NCI-H2029 (cell line): Measurements from ENCODE around the gene AP4M1.

Experiments used
- DNase-seq: peaks from one replicate; lab custom pipeline; 2025; lab: John Stamatoyannopoulos, UW

Gene AP4M1

DNA sequence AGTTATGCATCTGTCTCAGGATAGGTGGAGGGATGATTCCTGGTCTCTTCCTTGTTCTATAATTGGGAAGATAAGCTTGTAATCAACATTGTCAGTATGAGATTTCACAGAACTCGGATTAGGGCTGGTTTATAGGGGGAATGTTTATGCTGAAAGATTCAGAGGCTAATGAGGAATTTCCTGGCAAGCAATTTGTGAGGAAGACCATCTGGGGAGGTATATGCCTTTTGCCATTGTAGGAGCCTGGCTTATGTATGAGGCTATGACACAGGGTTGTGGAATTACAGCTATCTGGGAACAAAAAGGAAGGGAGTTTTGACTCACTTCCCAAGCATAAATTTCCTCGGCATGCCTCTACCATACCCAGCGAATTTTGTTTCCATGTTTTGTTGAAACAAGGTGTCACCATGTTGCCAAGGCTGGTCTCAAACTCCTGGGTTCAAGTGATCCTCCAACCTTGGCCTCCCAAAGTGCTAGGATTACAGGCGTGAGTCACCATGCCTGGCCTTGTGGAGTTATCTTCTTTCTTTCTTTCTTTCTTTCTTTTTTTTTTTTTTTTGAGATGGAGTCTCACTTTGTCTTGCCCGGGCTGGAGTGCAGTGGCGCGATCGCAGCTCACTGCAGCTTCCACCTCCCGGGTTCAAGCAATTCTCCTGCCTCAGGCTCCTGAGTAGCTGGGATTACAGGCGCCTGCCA lies 14.2 kb upstream of the AP4M1 start:
- DNase-seq = no peak

DNA sequence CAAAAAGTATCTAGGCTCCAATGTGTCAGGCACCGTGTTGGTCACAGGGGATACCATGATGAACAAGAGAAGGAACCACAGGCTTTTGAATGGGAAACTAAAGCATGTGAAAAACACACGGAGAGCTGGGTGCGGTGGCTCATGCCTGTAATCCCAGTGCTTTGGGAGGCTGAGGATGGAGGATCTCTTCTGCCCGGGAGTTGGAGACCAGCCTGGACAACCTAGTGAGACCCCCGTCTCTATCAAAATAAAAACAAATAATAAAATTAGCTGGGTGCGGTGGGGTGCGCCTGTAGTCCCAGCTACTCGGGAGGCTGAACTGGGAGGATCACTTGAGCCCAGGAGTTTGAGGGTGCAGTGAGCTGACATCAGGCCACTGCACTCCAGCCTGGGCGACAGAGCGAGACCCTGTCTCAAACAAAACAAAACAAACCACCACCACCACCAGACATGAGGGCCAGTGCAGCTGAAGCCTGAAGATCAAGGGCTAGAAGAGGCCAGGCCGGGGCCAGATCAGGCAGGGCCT lies 13.3 kb upstream of the AP4M1 start:
- DNase-seq = no peak

DNA sequence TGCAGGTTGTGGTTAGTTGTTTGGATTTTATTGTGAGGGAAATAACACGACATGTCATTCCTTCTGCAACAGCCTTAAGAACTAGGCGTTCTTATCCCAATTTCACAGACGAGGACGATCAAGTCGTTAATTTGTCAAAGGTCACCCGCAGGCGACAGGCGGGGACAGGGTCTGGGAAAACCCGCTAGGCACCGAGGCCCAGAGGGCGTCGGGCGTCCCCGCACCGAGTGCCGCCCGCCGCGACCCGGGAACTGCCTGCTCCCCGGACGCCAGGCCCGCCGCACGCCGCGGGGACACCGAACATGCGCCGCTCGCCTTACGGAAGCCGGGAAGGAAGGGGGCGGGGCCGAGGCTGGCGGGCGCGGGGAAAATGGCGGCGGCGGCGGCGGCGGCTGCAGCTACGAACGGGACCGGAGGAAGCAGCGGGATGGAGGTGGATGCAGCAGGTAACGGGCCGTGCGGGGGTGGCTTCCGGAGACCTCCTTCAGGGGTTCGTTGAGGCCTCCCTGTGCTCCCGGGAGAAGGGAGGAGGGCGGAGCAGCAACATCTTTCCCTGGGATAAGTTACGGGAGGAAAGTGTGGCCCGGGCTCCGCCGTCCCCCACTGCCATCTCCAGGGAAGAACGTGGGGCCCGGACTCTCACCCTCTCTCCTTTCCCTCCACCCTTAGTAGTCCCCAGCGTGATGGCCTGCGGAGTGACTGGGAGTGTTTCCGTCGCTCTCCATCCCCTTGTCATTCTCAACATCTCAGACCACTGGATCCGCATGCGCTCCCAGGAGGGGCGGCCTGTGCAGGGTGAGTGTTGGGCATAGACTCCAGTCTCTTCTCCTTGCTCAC lies 12.6 kb upstream of the AP4M1 start, which contains the start of gene COPS6:
TSS of gene COPS6 (plus strand) at position 349 of the 837 bp plus-strand sequence. CDS start at position 371, 22 bp downstream.
- peak; percentile 50 for DNase-seq

DNA sequence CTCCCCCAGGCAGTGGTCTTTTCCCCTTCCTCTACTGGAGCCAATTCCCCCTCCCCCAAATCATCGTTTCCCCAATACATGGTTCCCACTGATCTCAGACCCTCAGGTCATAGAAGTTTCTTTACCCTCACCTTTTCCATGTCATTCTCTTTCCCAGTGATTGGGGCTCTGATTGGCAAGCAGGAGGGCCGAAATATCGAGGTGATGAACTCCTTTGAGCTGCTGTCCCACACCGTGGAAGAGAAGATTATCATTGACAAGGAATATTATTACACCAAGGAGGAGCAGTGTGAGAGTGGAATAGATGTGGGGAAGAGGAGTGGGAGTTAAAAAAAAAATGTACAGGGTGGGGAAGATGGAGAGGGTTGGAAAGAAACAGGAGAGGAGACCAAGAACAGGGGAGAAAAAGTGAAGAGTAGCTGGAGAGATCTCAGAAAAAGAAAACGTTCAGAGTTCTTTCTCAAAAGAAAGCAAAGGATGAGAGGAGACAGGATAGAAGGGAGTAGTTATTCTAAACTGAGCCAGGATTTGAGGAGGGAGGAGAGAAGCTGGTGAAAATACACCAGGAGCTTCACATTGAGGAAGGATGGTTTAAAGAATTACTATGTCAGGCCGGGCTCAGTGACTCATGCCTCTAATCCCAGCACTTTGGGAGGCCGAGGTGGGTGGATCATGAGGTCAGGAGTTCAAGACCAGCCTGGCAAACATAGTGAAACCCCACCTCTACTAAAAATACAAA lies 11.8 kb upstream of the AP4M1 start:
- no peak for DNase-seq

DNA sequence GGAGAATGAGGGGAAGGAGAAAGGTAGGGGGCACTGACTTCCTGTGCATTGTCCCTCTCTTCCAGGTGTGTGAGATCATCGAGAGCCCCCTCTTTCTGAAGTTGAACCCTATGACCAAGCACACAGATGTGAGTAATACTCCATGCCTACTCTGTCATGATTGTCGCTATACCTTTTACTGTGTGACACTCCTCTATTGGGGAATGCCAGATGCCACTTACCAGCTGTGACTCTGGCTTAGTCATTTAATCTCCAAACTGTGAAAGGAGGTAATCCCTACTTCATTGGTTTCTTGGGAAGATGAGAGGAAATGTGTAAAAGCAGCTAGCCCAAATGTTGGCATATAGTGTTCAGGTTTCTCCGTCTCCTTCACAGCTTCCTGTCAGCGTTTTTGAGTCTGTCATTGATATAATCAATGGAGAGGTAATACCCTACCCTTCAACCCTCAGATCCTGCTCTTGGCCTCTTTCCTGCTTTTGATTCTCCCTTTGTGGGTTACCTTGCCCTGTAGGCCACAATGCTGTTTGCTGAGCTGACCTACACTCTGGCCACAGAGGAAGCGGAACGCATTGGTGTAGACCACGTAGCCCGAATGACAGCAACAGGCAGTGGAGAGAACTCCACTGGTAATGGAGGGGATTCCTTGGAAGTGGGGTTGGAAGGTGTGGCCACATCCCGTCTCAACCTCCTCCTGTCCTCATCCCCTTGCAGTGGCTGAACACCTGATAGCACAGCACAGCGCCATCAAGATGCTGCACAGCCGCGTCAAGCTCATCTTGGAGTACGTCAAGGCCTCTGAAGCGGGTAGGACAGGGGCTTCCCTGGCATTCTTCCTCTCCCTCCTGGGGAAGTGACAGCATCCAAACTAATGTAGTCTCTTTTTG lies 10.7 kb upstream of the AP4M1 start:
- DNase-seq = no peak

DNA sequence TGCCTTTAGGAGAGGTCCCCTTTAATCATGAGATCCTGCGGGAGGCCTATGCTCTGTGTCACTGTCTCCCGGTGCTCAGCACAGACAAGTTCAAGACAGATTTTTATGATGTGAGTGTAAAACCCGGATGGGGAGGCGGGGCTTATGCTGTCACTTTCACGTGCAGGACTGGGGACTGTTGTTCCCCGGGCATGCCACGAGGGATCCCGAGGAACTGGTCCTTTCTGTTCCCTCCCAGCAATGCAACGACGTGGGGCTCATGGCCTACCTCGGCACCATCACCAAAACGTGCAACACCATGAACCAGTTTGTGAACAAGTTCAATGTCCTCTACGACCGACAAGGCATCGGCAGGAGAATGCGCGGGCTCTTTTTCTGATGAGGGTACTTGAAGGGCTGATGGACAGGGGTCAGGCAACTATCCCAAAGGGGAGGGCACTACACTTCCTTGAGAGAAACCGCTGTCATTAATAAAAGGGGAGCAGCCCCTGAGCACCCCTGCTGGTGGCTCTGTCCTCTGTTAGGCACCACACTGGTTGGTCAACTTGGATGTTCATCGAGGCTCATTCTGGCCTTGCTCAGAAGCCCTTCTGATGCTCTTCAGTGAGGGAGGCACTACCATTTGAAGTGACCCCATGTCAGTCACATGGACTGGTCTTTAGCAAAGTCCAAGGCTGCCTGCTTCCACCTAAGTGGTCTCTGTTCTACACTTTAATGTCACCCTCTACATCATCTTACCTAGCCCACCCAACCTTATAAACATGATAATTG lies 9.8 kb upstream of the AP4M1 start:
- no peak for DNase-seq

DNA sequence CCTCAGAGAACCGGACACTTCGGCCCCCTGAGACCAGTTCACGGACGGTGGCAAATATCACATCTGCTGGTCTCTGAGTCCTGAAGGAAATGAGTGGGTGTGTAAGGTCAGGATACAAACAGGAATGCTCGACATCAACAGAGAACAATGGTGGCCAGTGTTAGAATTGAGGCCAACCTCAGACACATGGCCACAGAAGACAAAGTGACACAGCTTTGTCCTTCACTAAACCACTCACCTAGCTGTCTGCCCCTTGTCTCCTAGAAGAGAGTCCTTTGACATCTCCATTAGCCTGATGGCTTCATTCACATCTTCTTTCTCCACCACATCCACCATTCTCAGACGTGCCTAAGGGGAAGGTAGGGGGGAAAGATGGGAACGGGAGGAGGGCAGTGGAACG lies 8.4 kb upstream of the AP4M1 start:
- DNase-seq = no peak

DNA sequence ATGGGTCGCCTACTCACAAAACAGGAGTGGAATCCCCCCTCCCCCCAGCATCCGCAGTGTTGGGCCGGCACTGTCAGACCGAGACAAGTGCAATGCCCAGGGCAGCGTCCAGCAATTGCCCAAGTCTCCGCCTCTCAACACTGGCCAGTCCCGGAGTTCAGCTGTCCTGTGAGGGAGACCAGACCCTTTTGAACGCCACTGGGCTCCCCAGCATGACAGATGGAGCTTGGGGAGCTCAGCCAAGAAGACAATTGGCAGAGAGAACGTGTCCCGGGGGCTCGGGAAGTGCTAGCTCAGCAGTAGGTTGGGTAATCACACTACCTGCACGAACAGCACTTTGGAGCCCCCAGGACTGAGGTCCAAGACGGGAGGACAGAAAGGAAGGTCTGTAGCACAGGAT lies 7.9 kb upstream of the AP4M1 start:
- no peak for DNase-seq

DNA sequence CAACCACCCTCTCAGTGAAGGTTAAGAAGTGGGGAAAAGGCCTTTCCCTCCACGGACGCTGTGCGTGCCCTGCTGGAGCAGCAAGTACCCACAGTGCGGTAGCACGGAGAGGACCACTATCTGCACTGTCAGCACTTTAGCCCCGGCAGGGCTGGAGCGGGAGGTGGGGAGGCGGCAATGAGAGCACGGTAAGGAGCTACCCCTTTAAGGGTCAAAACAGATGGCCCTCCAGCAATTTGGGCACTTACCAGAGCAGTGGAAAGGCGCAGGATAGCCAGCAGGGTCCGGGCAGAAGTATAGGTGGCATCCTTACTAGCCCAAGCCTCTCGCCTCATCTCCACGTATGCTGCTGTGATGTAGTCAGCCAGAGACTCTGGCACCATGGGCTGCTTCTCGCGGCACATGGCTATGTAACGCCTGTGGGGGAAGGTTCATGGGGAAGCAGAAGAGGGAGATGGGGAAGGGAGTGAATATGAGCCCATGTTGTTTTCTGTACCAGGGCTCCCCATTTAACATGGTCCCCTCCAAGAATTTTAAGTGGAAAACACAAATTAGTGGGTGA lies 7.4 kb upstream of the AP4M1 start:
- no peak for DNase-seq

DNA sequence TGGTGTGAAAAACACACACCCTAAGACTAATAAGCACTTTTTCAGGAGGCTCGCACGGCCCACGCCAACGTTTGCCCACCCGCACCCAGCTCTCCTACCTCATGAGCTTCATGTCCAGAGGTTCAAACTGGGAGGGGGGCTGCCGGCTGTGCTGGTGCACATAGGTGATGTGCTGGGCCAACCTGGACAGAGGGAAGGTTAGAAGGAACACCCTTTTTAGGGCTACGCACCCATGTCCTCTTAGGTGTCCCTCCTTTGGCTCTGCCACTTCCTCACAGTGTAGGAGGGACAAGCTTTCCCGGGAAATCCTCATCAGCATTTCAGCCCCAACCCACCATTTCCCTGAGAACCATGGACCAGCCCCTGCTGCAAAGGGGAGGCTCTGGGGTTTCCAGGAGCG lies 6.2 kb upstream of the AP4M1 start:
- no peak for DNase-seq

DNA sequence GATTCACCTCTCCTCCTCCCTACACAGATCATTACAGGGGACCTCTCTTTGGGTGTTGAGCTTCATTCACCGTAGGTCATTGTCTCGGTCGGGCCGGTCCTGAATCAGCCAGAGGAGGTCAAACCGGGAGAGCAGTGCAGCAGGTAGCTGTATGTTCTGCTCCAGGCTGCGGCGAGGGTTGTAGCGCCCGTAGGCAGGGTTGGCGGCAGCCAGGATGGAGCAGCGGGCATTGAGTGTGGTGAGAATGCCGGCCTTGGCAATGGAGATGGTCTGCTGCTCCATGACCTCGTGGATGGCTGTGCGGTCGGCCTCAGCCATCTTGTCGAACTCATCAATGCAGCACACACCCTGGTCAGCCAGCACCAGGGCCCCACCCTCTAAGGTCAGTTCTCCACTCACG lies 5.7 kb upstream of the AP4M1 start:
- no peak for DNase-seq

DNA sequence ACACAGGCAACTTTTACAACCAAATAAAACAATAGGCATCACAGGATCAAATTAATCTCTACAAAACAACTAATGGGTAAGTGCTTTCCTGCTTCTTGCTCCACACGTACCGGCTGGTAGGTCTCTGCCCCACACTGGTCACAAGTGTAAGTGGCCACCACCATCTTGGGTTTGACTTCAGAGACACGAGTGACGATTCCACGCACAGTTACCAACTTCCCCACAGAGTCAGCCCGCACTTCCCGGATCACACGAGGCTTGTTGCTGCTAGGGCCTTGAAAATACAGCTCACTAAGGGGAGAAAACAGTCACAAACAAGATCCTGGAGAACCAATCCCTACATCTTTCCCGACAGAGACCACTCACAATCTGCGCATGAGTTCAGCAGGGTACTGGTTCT lies 2.5 kb upstream of the AP4M1 start:
- no peak for DNase-seq

DNA sequence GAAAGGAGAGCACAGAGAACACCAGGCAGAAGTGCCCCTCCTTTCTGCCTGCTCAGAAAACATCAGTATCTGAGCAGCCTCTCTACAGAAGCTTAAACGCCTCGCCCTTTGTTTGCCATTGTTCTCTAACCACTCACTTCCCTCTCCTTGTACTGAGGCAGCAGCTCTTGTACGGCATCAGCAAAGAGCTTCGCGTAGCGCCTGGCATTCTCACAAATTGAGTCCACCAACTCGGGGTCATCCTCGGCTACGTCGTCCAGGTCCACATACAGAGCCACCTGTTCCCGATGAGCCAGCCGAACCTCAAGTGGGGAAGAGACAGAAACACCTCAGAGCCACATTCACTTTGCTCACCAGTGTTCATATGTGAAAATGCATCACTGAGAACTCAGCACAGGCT lies 2.0 kb upstream of the AP4M1 start:
- DNase-seq = no peak

DNA sequence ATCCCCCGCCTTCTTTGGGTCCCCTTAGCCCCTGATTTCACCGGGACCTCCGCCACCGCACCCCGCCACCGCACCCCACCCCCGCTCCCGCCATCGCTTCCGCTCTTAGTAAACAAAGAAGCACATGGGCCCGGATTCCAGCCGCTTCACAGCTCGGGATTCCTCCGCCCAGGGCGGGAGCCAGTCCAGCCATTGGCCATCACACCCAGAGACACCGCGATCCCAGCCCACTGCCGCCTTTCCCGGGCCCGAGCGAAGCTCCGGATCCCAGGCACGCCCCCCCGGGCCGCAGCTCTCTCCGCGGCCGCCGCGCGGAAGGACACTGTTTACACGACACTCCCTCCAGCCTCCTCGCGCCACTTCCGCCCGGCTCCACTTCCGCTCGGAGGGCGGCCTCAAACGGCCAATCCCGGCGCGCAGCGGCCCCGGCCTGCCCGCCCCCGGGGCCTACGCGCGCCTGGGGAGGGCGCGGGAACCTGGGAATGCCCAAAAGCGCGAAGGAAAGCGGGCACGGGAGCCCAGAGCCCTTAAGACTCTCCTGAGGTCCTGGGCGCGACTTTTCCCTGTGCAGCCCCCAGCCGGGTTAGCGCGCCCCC lies 925 bp upstream of the AP4M1 start:
- peak; percentile 99 for DNase-seq

DNA sequence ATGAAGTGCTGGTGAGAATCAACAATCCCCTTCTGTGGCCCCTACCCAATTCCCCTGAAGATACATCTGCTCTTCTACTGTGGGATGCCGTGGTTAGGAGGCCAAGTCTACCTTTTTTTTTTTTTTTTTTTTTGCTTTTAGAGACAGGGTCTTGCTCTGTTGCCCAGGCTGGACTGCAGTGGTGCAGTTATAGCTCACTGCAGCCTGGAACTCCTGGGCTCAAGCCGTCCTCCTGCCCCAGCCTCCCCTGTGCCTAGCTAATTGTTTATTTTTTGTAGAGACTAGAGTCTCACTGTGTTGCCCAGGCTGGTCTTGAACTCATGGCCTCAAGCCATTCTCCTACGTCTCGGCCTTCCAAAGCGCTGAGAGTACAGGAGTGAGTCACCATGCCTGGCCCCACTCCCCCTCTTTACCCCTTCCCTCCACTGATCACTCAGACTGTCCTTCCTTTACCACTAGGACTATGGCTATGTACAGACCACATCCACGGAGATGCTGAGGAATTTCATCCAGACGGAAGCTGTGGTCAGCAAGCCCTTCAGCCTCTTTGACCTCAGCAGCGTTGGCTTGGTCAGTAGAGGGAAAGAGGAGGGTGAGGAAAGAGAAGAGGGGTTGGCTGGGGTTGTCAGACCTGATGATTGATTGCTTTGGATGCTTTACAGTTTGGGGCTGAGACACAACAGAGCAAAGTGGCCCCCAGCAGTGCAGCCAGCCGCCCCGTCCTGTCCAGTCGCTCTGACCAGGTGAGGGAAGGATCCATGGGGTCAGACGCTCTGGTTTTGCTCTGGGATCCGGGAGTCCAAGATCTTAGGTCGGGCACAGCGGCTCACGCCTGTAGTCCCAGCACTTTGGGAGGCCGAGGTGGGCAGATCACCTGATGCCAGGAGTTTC lies 1.8 kb downstream of the AP4M1 start:
- DNase-seq = no peak

DNA sequence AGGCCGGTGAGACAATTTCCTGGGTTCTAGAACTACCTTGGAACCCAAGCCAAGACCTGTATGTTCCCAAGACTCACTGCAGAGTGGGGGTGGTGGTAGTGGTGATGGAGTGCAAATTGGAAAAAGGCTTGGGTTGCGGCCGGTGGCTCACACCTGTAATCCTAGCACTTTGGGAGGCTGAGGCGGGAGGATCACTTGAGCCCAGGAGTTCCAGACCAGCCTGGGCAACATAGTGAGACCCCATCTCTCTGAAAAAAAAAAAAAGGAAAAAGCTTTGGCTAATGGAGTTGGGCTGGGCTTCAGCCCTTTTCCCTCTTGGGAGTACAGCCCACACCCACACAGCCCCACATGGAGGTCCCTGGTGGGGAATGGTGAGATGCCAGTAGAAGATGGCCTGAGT lies 4.1 kb downstream of the AP4M1 start:
- DNase-seq = no peak

DNA sequence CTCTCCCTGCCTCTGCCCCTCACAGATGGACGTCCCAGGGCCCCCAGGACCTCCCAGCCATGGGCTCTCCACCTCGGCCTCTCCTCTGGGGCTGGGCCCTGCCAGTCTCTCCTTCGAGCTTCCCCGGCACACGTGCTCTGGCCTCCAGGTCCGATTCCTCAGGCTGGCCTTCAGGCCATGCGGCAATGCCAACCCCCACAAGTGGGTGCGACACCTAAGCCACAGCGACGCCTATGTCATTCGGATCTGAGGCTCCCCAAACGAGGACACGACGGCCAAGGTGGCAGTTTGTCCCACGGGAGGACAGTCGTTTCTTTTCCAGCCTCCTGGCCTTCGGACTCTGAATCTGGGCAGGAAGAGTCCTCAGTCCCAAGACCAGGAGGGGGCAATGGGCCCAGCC lies 5.2 kb downstream of the AP4M1 start:
- DNase-seq = no peak

DNA sequence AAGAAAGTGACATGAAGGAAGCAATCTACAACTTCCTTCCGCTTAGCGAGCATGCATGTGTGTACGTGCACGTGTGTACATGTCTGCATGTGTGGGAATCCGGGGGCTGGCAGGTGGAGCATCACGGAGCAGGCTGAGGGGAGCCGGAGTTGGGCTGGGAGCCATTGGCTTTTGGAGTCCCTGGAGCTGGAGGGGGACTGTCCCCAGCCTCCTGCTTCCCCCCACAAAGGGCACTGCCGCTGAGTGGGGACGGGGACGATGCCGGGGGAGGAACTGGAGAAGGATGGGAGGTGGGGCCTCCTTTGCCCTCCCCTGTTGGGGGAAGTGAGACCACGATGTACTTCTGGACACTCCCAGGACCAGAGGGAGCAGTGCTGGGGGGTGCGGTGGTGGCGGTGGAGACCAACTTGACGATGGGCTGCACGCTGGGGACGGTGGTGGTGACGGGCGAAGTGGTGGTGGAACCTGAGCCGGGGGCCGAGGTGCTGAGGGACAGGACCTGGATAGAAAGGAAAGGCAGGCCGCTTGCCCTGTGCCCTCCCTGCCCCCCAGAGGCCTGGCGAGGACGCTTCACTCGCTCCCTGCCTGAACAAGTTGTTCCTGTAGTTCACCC lies 5.8 kb downstream of the AP4M1 start:
- DNase-seq = no peak

DNA sequence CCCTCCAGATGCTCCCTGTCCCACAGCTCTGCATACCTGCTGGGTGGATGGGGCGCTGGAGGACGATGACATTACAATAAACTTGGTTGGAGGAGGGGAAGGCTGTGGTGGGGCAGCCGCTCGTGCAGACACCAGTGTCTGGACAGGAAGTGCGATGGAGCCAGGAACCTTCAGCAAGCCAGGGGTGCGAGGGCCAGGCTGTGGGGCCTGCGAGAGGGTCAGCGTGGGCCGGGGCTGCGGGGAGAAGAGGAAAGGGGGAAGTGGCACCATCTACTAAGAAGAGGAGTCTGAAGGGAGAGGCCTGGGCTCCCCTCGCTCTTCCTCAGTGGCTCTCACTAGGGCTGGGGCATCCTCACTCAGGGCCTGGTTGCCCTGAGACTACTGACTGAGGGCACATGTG lies 6.4 kb downstream of the AP4M1 start:
- no peak for DNase-seq
